H1 (cell line): Measurements from ENCODE around the gene OR13C4. TPM values are rescaled to one million over a fixed set of nuclear protein-coding genes. Genes with fewer than 3 reads are reported as not detected.

ENCODE experiments used
- CTCF ChIA-PET: fragments of 300-600 bp; sonication (Branson Sonifier 250); formaldehyde crosslinking; loops from one replicate; lab custom pipeline; 2021; ENCODE audit not compliant: partially characterized antibody; lab: Charles Lee
- POLR2A ChIA-PET: fragments of 300-600 bp; sonication (Branson Sonifier 250); formaldehyde crosslinking; loops from one replicate; lab custom pipeline; 2021; ENCODE audit warnings: inconsistent platforms; ENCODE audit not compliant: partially characterized antibody; lab: Charles Lee
- DNase-seq, 2 experiments: peaks; one replicate each; pipeline versions ENCODE4 v3.0.0 to v3.0.0-alpha.2; 2010 to 2022; ENCODE audit warnings: low spot score in 2 of 2, low read depth in 1 of 2, mixed read lengths in 1 of 2
- FAIRE-seq: peaks from 2 replicates; lab custom pipeline; 2011; peaks lifted over from hg19 to GRCh38; lab: Jason Lieb, UNC
- H2AFZ ChIP-seq: 2 replicates; pipeline ENCODE4 v1.8.1; 2012; ENCODE audit warnings: low read length, inconsistent platforms
- H2AK5ac ChIP-seq: 2 replicates; pipeline ENCODE4 v1.6.1; 2013; ENCODE audit warnings: low read depth, low read length
- H2BK120ac ChIP-seq: replicated peaks from 2 replicates; pipeline ENCODE3; 2013; ENCODE audit warnings: low read depth, low read length, inconsistent platforms
- H2BK12ac ChIP-seq: 2 replicates; pipeline ENCODE4 v1.6.1; 2013; ENCODE audit warnings: low read depth, low read length
- H2BK15ac ChIP-seq: 2 replicates; pipeline ENCODE4 v1.6.1; 2013; ENCODE audit warnings: low read length
- H2BK20ac ChIP-seq: 2 replicates; pipeline ENCODE4 v1.6.1; 2013; ENCODE audit warnings: low read length
- H2BK5ac ChIP-seq: 2 replicates; pipeline ENCODE4 v1.6.1; 2013; ENCODE audit warnings: low read depth, low read length
- H3K14ac ChIP-seq: 2 replicates; pipeline ENCODE4 v1.6.1; 2013; ENCODE audit warnings: inconsistent platforms; ENCODE audit not compliant: insufficient read length
- H3K18ac ChIP-seq: 2 replicates; pipeline ENCODE4 v1.6.1; 2013; ENCODE audit warnings: low read length; ENCODE audit errors: extremely low read depth
- H3K23ac ChIP-seq: 2 replicates; pipeline ENCODE4 v1.6.1; 2013; ENCODE audit warnings: inconsistent platforms; ENCODE audit not compliant: insufficient read length
- H3K23me2 ChIP-seq: 2 replicates; pipeline ENCODE4 v1.6.1; 2013; ENCODE audit warnings: low read depth, low read length
- H3K27ac ChIP-seq: 2 replicates; pipeline ENCODE4 v1.6.1; 2011; ENCODE audit warnings: low read depth, low read length, inconsistent platforms
- H3K27me3 ChIP-seq, 4 experiments: replicated peaks in 1 of 4; 1 replicate in 1 of 4; 2 replicates in 3 of 4; pipeline versions ENCODE4 v1.6.1 to v1.8.1; 2011 to 2013; ENCODE audit warnings: low read length in 3 of 4, mild to moderate bottlenecking in 3 of 4, inconsistent platforms in 2 of 4, mixed read lengths in 2 of 4, moderate library complexity in 1 of 4; ENCODE audit not compliant: control insufficient read depth in 3 of 4, insufficient read depth in 3 of 4; ENCODE audit errors: extremely low read depth in 1 of 4
- H3K36me3 ChIP-seq, 4 experiments: 2 replicates each; pipeline versions ENCODE4 v1.6.1 to v1.8.1; 2011 to 2013; ENCODE audit warnings: mild to moderate bottlenecking in 4 of 4, low read length in 3 of 4, moderate library complexity in 2 of 4, control low read depth in 1 of 4, inconsistent platforms in 1 of 4; ENCODE audit not compliant: insufficient read depth in 4 of 4, control insufficient read depth in 2 of 4
- H3K4ac ChIP-seq: replicated peaks from 2 replicates; pipeline ENCODE3; 2013; ENCODE audit warnings: low read length, low read depth, mixed read lengths, inconsistent platforms; ENCODE audit not compliant: insufficient read length
- H3K4me1 ChIP-seq, 4 experiments: replicated peaks in 1 of 4; 1 replicate in 1 of 4; 2 replicates in 3 of 4; pipeline versions ENCODE4 v1.6.1 to v1.8.1; 2011 to 2013; ENCODE audit warnings: low read length in 3 of 4, inconsistent platforms in 2 of 4, mixed read lengths in 1 of 4; ENCODE audit not compliant: insufficient read depth in 4 of 4, control insufficient read depth in 3 of 4
- H3K4me2 ChIP-seq, 2 experiments: 2 replicates each; pipeline versions ENCODE4 v1.6.1 to v1.8.1; 2011 to 2013; ENCODE audit warnings: low read depth in 2 of 2, low read length in 2 of 2, control low read depth in 1 of 2, inconsistent platforms in 1 of 2, mild to moderate bottlenecking in 1 of 2; ENCODE audit not compliant: insufficient read depth in 1 of 2
- H3K4me3 ChIP-seq, 4 experiments: fragments of 200-600, 300-600 bp in 1 of 4; sonication (generic), shearing (Covaris generic), sonication (Bioruptor Twin) in 1 of 4; 2 replicates each; pipeline versions ENCODE4 v1.5.1 to v1.8.1; 2011 to 2016; ENCODE audit warnings: low read length in 4 of 4, low read depth in 3 of 4, control low read depth in 2 of 4, inconsistent platforms in 2 of 4, mild to moderate bottlenecking in 2 of 4, mixed read lengths in 1 of 4, moderate library complexity in 1 of 4; ENCODE audit not compliant: insufficient read depth in 2 of 4; ENCODE audit errors: extremely low read depth in 1 of 4
- H3K56ac ChIP-seq: replicated peaks from 2 replicates; pipeline ENCODE3; 2013; ENCODE audit warnings: low read depth, mild to moderate bottlenecking, mixed read lengths, low read length, inconsistent platforms; ENCODE audit not compliant: insufficient read length
- H3K79me1 ChIP-seq: 2 replicates; pipeline ENCODE4 v1.6.1; 2013; ENCODE audit warnings: low read depth, low read length, control low read depth
- H3K79me2 ChIP-seq, 2 experiments: 2 replicates each; pipeline versions ENCODE4 v1.6.1 to v1.8.1; 2012 to 2013; ENCODE audit warnings: low read length in 2 of 2, mild to moderate bottlenecking in 2 of 2, inconsistent platforms in 1 of 2; ENCODE audit not compliant: insufficient read depth in 2 of 2, control insufficient read depth in 1 of 2
- H3K9ac ChIP-seq, 4 experiments: replicated peaks in 1 of 4; 1 replicate in 1 of 4; 2 replicates in 3 of 4; pipeline versions ENCODE4 v1.6.1 to v1.8.1; 2011 to 2013; ENCODE audit warnings: low read depth in 3 of 4, low read length in 3 of 4, control low read depth in 2 of 4, mild to moderate bottlenecking in 2 of 4, moderate library complexity in 2 of 4, inconsistent platforms in 1 of 4; ENCODE audit errors: extremely low read depth in 1 of 4
- H3K9me3 ChIP-seq, 2 experiments: 2 replicates each; pipeline versions ENCODE4 v1.6.1 to v1.8.1; 2012 to 2013; ENCODE audit warnings: mild to moderate bottlenecking in 2 of 2, moderate library complexity in 2 of 2, control low read depth in 1 of 2, inconsistent platforms in 1 of 2, low read depth in 1 of 2, low read length in 1 of 2, mixed read lengths in 1 of 2; ENCODE audit not compliant: insufficient read depth in 2 of 2
- H4K20me1 ChIP-seq, 2 experiments: replicated peaks in 1 of 2; 2 replicates each; pipeline versions ENCODE3 to v1.8.1; 2011 to 2013; ENCODE audit warnings: inconsistent platforms in 2 of 2, low read length in 2 of 2, mild to moderate bottlenecking in 1 of 2; ENCODE audit not compliant: insufficient read depth in 2 of 2, control insufficient read depth in 1 of 2
- H4K5ac ChIP-seq: 2 replicates; pipeline ENCODE4 v1.6.1; 2013; ENCODE audit warnings: low read length, low read depth, mixed read lengths, inconsistent platforms; ENCODE audit not compliant: insufficient read length
- H4K8ac ChIP-seq: 2 replicates; pipeline ENCODE4 v1.8.0; 2013; ENCODE audit warnings: mild to moderate bottlenecking, moderate library complexity, low read length, inconsistent platforms; ENCODE audit not compliant: insufficient read depth; ENCODE audit errors: extremely low read depth
- H4K91ac ChIP-seq: replicated peaks from 2 replicates; pipeline ENCODE3; 2013; ENCODE audit warnings: low read length, mixed read lengths, inconsistent platforms; ENCODE audit not compliant: insufficient read length
- GABPA ChIP-seq: IDR thresholded peaks from 2 replicates; pipeline ENCODE4 v1.6.1; 2011; ENCODE audit warnings: mild to moderate bottlenecking, low read length, moderate library complexity, borderline replicate concordance; ENCODE audit not compliant: insufficient read depth
- MAFK ChIP-seq: IDR thresholded peaks from 2 replicates; pipeline ENCODE4 v1.6.1; 2012; ENCODE audit warnings: low read depth, mild to moderate bottlenecking, improper control_type of control experiment, low read length
- NRF1 ChIP-seq: IDR thresholded peaks from 2 replicates; pipeline ENCODE4 v1.6.1; 2011; ENCODE audit warnings: mild to moderate bottlenecking, low read depth, low read length, improper control_type of control experiment
- POLR2A ChIP-seq, 2 experiments: IDR thresholded peaks; 1 replicate in 1 of 2; 2 replicates in 1 of 2; pipeline ENCODE4 v1.6.1; 2011; ENCODE audit warnings: low read depth in 2 of 2, low read length in 2 of 2, mild to moderate bottlenecking in 2 of 2; ENCODE audit errors: control extremely low read depth in 1 of 2
- polyA plus RNA-seq, 7 experiments: library from polyadenylated mRNA; depleted of rRNA in 3 of 7; stranded (reverse) in 5 of 7; unstranded in 2 of 7; fragments of >200 nt in 5 of 7; fragments of 200-250 nt in 2 of 7; gene quantifications; 1 replicate in 5 of 7; 2 replicates in 1 of 7; 4 replicates in 1 of 7; pipeline versions ENCODE4 v1.2.1 to v1.2.3, GENCODE V29; 2011 to 2013; ENCODE audit warnings: missing spikeins in 2 of 7, mixed read lengths in 2 of 7
- total RNA-seq: library from RNA; stranded (reverse); fragmentation: NEBNext Ultra II Directional; extraction: Animal tissue kit (Norgen Biotek cat#: 25700); gene quantifications from 2 replicates; pipeline ENCODE4 v1.2.1, GENCODE V29; 2021

OR13C4 gene
- total and polyA plus RNA-seq, 2 of the 8 experiments (the other 6 are each of a cell fraction or from before 2014, with no cell fraction given) = not detected

- no peaks in the 10 kb centered on the region for H3K79me2 ChIP-seq
- H3K23ac ChIP-seq = no peak overlapping the region
- H3K18ac ChIP-seq = no peak overlapping the region
- no peak overlapping the region for H2BK20ac ChIP-seq
- no peak overlapping the region for H2BK120ac ChIP-seq
- H2AFZ ChIP-seq = no peak overlapping the region
- H3K4ac ChIP-seq = no peak overlapping the region
- H4K8ac ChIP-seq = no peak overlapping the region
- no peak overlapping the region for H2BK15ac ChIP-seq
- H3K4me3 ChIP-seq = no peak overlapping the region
- no peak overlapping the region for H3K9ac ChIP-seq
- H3K23me2 ChIP-seq = no peaks in the 10 kb centered on the region
- H3K56ac ChIP-seq = no peak overlapping the region
- H2BK12ac ChIP-seq = no peak overlapping the region
- H3K27me3 ChIP-seq = no peaks in the 10 kb centered on the region
- TF ChIP-seq MAFK (no peak), GABPA (no peak), POLR2A (IDR thresholded peaks at IDR 0.05; ENCODE audit: control extremely low read depth in 1 of 2, low read depth in 2 of 2, low read length in 2 of 2) (no peak), NRF1 (no peak)
- ChIA-PET CTCF (no interaction called here), POLR2A (no interaction called here)
- H4K91ac ChIP-seq = no peak overlapping the region
- no peaks in the 10 kb centered on the region for H3K36me3 ChIP-seq
- H4K5ac ChIP-seq = no peak overlapping the region
- no peaks in the 10 kb centered on the region for H3K4me1 ChIP-seq
- H3K79me1 ChIP-seq = no peaks in the 10 kb centered on the region
- H3K4me2 ChIP-seq = no peak overlapping the region
- no peaks in the 10 kb centered on the region for H4K20me1 ChIP-seq
- DNase-seq (no peak), FAIRE-seq (no peak)
- no peak overlapping the region for H3K14ac ChIP-seq
- H3K27ac ChIP-seq = no peak overlapping the region
- no peak overlapping the region for H2AK5ac ChIP-seq
- H2BK5ac ChIP-seq = no peak overlapping the region
- H3K9me3 ChIP-seq = no peaks in the 10 kb centered on the region
Observed at GRCh38 chr9:104506565-104506964, 20.4 kb downstream of the OR13C4 start.
